ENCODE measurements around the gene GHRL. TPM values are rescaled to one million over a fixed set of nuclear protein-coding genes. Genes with fewer than 3 reads are reported as not detected.

The GHRL gene
- total and polyA plus RNA-seq, 2 of the 4 experiments (the other 2 are of a cell fraction) = 0.27 TPM; not detected in 1

DNA sequence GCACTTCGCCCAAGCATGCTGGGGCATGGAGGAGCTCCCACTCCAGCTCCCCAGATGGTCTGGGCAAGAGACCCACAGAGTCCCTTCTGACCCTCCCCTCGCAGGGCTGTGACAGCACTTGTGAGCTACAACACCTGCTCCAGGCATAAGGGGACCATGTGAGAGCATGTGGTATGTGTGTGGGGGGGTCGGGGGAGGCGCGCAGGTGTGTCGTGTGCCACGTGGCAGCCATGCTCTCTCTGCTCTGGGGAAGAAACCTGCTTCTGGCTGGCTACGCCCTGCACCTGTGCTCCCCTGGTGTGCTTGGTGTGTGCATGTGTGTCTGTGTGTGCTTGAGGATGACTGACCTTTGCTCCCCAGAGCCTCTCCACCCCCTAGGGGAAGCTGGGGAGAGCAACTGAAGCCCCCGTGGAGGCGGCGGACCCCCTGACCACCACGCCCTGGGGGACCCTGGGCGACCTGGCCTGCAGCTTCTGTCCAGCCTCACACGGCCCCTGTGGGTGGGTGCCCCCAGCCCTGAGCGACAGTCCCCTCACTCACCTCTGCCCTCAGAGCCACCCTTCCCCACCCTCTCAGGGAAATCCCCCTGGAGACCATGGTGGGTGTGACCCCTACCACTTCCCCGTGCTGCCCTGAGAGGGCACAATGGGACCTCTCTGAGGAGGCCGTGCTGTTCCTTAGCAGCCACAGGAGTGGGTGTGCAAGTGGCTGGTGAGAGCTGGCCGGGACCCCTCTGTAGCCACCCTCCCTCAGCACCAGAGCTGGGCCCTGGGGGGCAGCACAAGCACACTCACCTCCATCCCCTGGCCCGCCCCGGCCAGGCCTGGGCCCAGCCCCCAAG lies 44.8 kb upstream of the GHRL start:
- H2BK5ac ChIP-seq (ENCODE audit: low read depth, low read length, poor library complexity, severe bottlenecking) = no peak overlapping the region
- no peaks in the 10 kb centered on the region; the same call in 1 of the 2 replicates for H3K9me1 ChIP-seq (ENCODE audit: insufficient read depth, low read length)
- H3K18ac ChIP-seq (ENCODE audit: low read depth, low read length) = no peak overlapping the region
- H3K36me3 ChIP-seq (ENCODE audit: control insufficient read depth, insufficient read depth, low read length) = no peaks in the 10 kb centered on the region
- H3K56ac ChIP-seq (ENCODE audit: extremely low read depth, insufficient read depth, low read length) = no peak overlapping the region
- H3K9ac ChIP-seq (ENCODE audit: low read depth, low read length) = no peak overlapping the region
- no peaks in the 10 kb centered on the region for H4K20me1 ChIP-seq (ENCODE audit: insufficient read depth, low read length)
- BruUV-seq (replicated peaks) = no TSS peak
- no peak overlapping the region for H2AK5ac ChIP-seq (ENCODE audit: low read depth, low read length)
- no peak overlapping the region for H2BK20ac ChIP-seq (ENCODE audit: low read depth, low read length)
- H4K8ac ChIP-seq (ENCODE audit: low read depth in 2 of 2, low read length in 2 of 2) = no peak overlapping the region
- H4K91ac ChIP-seq (ENCODE audit: insufficient read depth, low read depth, low read length) = no peak overlapping the region
- DNase-seq (no peak), ATAC-seq (ENCODE audit: low read depth) (no peak)
- no peak overlapping the region for H3K14ac ChIP-seq (replicated peaks; ENCODE audit: low read depth, low read length)
- no peak overlapping the region for H2BK15ac ChIP-seq (ENCODE audit: low read depth, low read length)
- no peak overlapping the region for H2BK120ac ChIP-seq (ENCODE audit: low read depth, low read length)
- no peak overlapping the region for H4K5ac ChIP-seq (ENCODE audit: low read depth, low read length)
- H3K9me3 ChIP-seq (ENCODE audit: control insufficient read depth, insufficient read depth, low read length) = no peaks in the 10 kb centered on the region
- H2AFZ ChIP-seq (replicated peaks; ENCODE audit: low read length, poor library complexity) = no peak overlapping the region
- no peak for TF ChIP-seq RFX5 (IDR thresholded peaks at IDR 0.05; ENCODE audit: low read depth, low read length)
- TF ChIP-seq BHLHE40 (IDR thresholded peaks at IDR 0.05; ENCODE audit: low read depth, low read length) = no peak
- H3K27ac ChIP-seq (ENCODE audit: insufficient read depth, low read length) = no peak overlapping the region
- peaks cover 40% of the 10 kb centered on the region for H3K27me3 ChIP-seq (ENCODE audit: control insufficient read depth, insufficient read depth, low read length)
- in situ Hi-C loops (cut with MboI; ENCODE audit: low sequenced_read_pairs) = no loop called here
- no peak overlapping the region for H3K4me3 ChIP-seq (ENCODE audit: insufficient read depth, low read depth, low read length)
- H3K4me2 ChIP-seq (ENCODE audit: low read depth, low read length) = no peak overlapping the region
- H2AK9ac ChIP-seq (replicated peaks; ENCODE audit: low read depth, low read length, poor library complexity) = no peak overlapping the region
- WGBS, 2 experiments (ENCODE audit: extremely low coverage in 2 of 2, insufficient read length in 1 of 2) = no CpG with 5 or more reads among the region's 20 CpGs
- no peaks in the 10 kb centered on the region for H3K79me1 ChIP-seq (ENCODE audit: low read depth in 1 of 2, low read length in 2 of 2)
- POLR2A ChIA-PET (ENCODE audit: unreplicated experiment) = no interaction called here
- CTCF ChIA-PET = no interaction called here
- no peak overlapping the region for H3K4ac ChIP-seq (ENCODE audit: low read depth, low read length)
- H3K23ac ChIP-seq (ENCODE audit: low read depth, low read length) = no peak overlapping the region
- H3K4me1 ChIP-seq (ENCODE audit: control insufficient read depth, insufficient read depth, low read length) = no peaks in the 10 kb centered on the region
- dilution Hi-C loops (cut with HindIII; ENCODE audit: low sequenced_read_pairs, unreplicated experiment) = no loop called here
- intact Hi-C loops (cut with micrococcal nuclease) = no loop called here

Measured in IMR-90 (cell line).